Measurements from ENCODE around the gene CMIP.

CMIP gene

GRCh38 chr16:81712681-81713080, 268.1 kb downstream of the CMIP start:
- no peak for DNase-seq (ENCODE audit: low read depth)
- H3K4me3 ChIP-seq (ENCODE audit: low read length), result no peak overlapping the region
- TF ChIP-seq CTCF (IDR thresholded peaks at IDR 0.05; ENCODE audit: insufficient read depth, low read depth, low read length, missing control alignments), result no peak

- no peak for TF ChIP-seq CTCF (IDR thresholded peaks at IDR 0.05; ENCODE audit: insufficient read depth, low read depth, low read length, missing control alignments)
- H3K4me3 ChIP-seq (ENCODE audit: low read length), result no peak overlapping the region
- no peak for DNase-seq (ENCODE audit: low read depth)
These were observed 268.7 kb downstream of the CMIP start for GRCh38 chr16:81713295-81713772.

GRCh38 chr16:81713796-81714195, 269.2 kb downstream of the CMIP start:
- no peak for DNase-seq (ENCODE audit: low read depth)
- no peak for TF ChIP-seq CTCF (IDR thresholded peaks at IDR 0.05; ENCODE audit: insufficient read depth, low read depth, low read length, missing control alignments)

GRCh38 chr16:81714583-81714982, 270.0 kb downstream of the CMIP start:
- no peak for DNase-seq (ENCODE audit: low read depth)
- TF ChIP-seq CTCF (IDR thresholded peaks at IDR 0.05; ENCODE audit: insufficient read depth, low read depth, low read length, missing control alignments), result no peak
- no peak overlapping the region for H3K4me3 ChIP-seq (ENCODE audit: low read length)

More at GRCh38 chr16:81713796-81714195, 269.2 kb downstream of the CMIP start:
- H3K4me3 ChIP-seq (ENCODE audit: low read length), result no peak overlapping the region

GRCh38 chr16:81715358-81716196, 271.0 kb downstream of the CMIP start:
- no peak for TF ChIP-seq CTCF (IDR thresholded peaks at IDR 0.05; ENCODE audit: insufficient read depth, low read depth, low read length, missing control alignments)
- H3K4me3 ChIP-seq (ENCODE audit: low read length), result no peak overlapping the region
- DNase-seq (ENCODE audit: low read depth), result no peak

GRCh38 chr16:81716478-81717225, 272.0 kb downstream of the CMIP start:
- no peak for DNase-seq (ENCODE audit: low read depth)
- no peak for TF ChIP-seq CTCF (IDR thresholded peaks at IDR 0.05; ENCODE audit: insufficient read depth, low read depth, low read length, missing control alignments)
- no peak overlapping the region for H3K4me3 ChIP-seq (ENCODE audit: low read length)
